Fibroblast of peridontal ligament (primary cell): ENCODE measurements around the gene EEF1AKMT2.
"Not testable (repeated sequence)": the region's sequence is repeated elsewhere in the genome, so short reads cannot be mapped to it uniquely, and the experiment has no call there.

Experiments used
- DNase-seq: peaks from one replicate; pipeline ENCODE4 v3.0.0-alpha.2; 2010; ENCODE audit errors: extremely low read depth

The EEF1AKMT2 gene

GRCh38 chr10:124791547-124792348 lies at the start of gene EEF1AKMT2:
Gene EEF1AKMT2 (minus strand): TSS chr10:124791887. CDS start chr10:124791833, 54 bp downstream.
- peak; percentile 78 for DNase-seq

GRCh38 chr10:124837687-124838086 lies 46.0 kb upstream of the EEF1AKMT2 start:
- DNase-seq: no peak

- no peak for DNase-seq
Observed at GRCh38 chr10:124831116-124831515, 39.4 kb upstream of the EEF1AKMT2 start.

GRCh38 chr10:124830445-124830844 lies 38.8 kb upstream of the EEF1AKMT2 start:
- DNase-seq: no peak

GRCh38 chr10:124829447-124830115 lies 37.9 kb upstream of the EEF1AKMT2 start:
- DNase-seq: no peak

GRCh38 chr10:124827474-124827873 lies 35.8 kb upstream of the EEF1AKMT2 start:
- DNase-seq: peak; percentile 65

GRCh38 chr10:124826262-124826661 lies 34.6 kb upstream of the EEF1AKMT2 start:
- no peak for DNase-seq

GRCh38 chr10:124825702-124826101 lies 34.0 kb upstream of the EEF1AKMT2 start:
- DNase-seq: no peak

- not testable (repeated sequence) for DNase-seq
Observed at GRCh38 chr10:124824932-124825331, 33.2 kb upstream of the EEF1AKMT2 start.

GRCh38 chr10:124824507-124824906 lies 32.8 kb upstream of the EEF1AKMT2 start:
- DNase-seq: no peak

- DNase-seq: no peak
Observed at GRCh38 chr10:124821520-124821919, 29.8 kb upstream of the EEF1AKMT2 start.

- no peak for DNase-seq
Observed at GRCh38 chr10:124820121-124820520, 28.4 kb upstream of the EEF1AKMT2 start.

- no peak for DNase-seq
Observed at GRCh38 chr10:124802313-124802675, 10.6 kb upstream of the EEF1AKMT2 start.

GRCh38 chr10:124799211-124799610 lies 7.5 kb upstream of the EEF1AKMT2 start:
- no peak for DNase-seq

- no peak for DNase-seq
Observed at GRCh38 chr10:124798781-124799180, 7.1 kb upstream of the EEF1AKMT2 start.

- DNase-seq: no peak
Observed at GRCh38 chr10:124798364-124798763, 6.7 kb upstream of the EEF1AKMT2 start.

GRCh38 chr10:124792998-124793352 lies 1.3 kb upstream of the EEF1AKMT2 start:
- DNase-seq: no peak

GRCh38 chr10:124782900-124783299 lies 8.8 kb downstream of the EEF1AKMT2 start:
- not testable (repeated sequence) for DNase-seq

- DNase-seq: no peak
Observed at GRCh38 chr10:124768791-124769190, 22.9 kb downstream of the EEF1AKMT2 start.

GRCh38 chr10:124765256-124765655 lies 26.4 kb downstream of the EEF1AKMT2 start:
- no peak for DNase-seq

GRCh38 chr10:124763267-124763666 lies 28.4 kb downstream of the EEF1AKMT2 start:
- no peak for DNase-seq

GRCh38 chr10:124762281-124762680 lies 29.4 kb downstream of the EEF1AKMT2 start:
- no peak for DNase-seq

GRCh38 chr10:124756156-124756903 lies 35.4 kb downstream of the EEF1AKMT2 start:
- DNase-seq: no peak
